Gastroesophageal sphincter (tissue), 3 donors: Measurements from ENCODE around the gene PTPN3.

Source experiments
- CTCF ChIP-seq, 4 experiments: fragments of 200-600 bp in 2 of 4; fragments of 450-650 bp in 2 of 4; sonication (generic) in 1 of 4; IDR thresholded peaks; one replicate each; pipeline ENCODE4 v1.5.1; 2017 to 2019; ENCODE audit warnings: antibody characterized with exemption in 4 of 4, mild to moderate bottlenecking in 2 of 4, moderate library complexity in 2 of 4
- EP300 ChIP-seq: sonication (generic); formaldehyde crosslinking; IDR thresholded peaks from one replicate; pipeline ENCODE4 v1.6.1; 2017; ENCODE audit warnings: antibody characterized with exemption, mild to moderate bottlenecking
- POLR2A ChIP-seq, 2 donors: fragments of 450-650 bp; IDR thresholded peaks; one replicate each; pipeline ENCODE4 v1.6.1; 2017; ENCODE audit warnings: antibody characterized with exemption in 2 of 2, mild to moderate bottlenecking in 2 of 2, moderate library complexity in 1 of 2
- POLR2AphosphoS5 ChIP-seq: sonication (generic); formaldehyde crosslinking; IDR thresholded peaks from one replicate; pipeline ENCODE4 v1.6.1; 2017; ENCODE audit warnings: antibody characterized with exemption

- TF ChIP-seq CTCF (IDR thresholded peaks at IDR 0.05) (no peak), POLR2AphosphoS5 (no peak), EP300 (no peak), POLR2A (IDR thresholded peaks at IDR 0.05) (no peak)
Measured at GRCh38 chr9:109453210-109453842, 44.8 kb downstream of the PTPN3 start.
